AG09319 (cell line): ENCODE results near the gene HBG1.

ENCODE experiments used
- DNase-seq: peaks from one replicate; pipeline ENCODE4 v3.0.0-alpha.2; 2010; ENCODE audit warnings: low read depth; ENCODE audit errors: extremely low read depth
- CTCF ChIP-seq: IDR thresholded peaks from 2 replicates; pipeline ENCODE4 v1.5.1; 2011; ENCODE audit warnings: low read depth, mild to moderate bottlenecking, inconsistent platforms, low read length, moderate library complexity

HBG1 gene

GRCh38 chr11:5229796-5230195 lies 19.9 kb downstream of the HBG1 start:
- no peak for TF ChIP-seq CTCF
- DNase-seq, result no peak

GRCh38 chr11:5229356-5229755 lies 20.3 kb downstream of the HBG1 start:
- TF ChIP-seq CTCF, result no peak
- DNase-seq, result no peak

GRCh38 chr11:5228124-5228523 lies 21.5 kb downstream of the HBG1 start:
- no peak for TF ChIP-seq CTCF
- DNase-seq, result no peak

- TF ChIP-seq CTCF, result no peak
- no peak for DNase-seq
Observed at GRCh38 chr11:5227681-5228080, 22.0 kb downstream of the HBG1 start.

GRCh38 chr11:5226732-5227310 lies 22.8 kb downstream of the HBG1 start, which contains the start of gene HBB:
HBB (minus strand) TSS chr11:5227071; CDS start chr11:5227021, 50 bp downstream.
- no peak for TF ChIP-seq CTCF
- no peak for DNase-seq

- no peak for DNase-seq
- TF ChIP-seq CTCF, result no peak
Observed at GRCh38 chr11:5225480-5225871, 24.2 kb downstream of the HBG1 start.

GRCh38 chr11:5224538-5225479 lies 24.8 kb downstream of the HBG1 start:
- TF ChIP-seq CTCF, result no peak
- DNase-seq, result no peak
